HCT116 (cell line): ENCODE measurements around the gene HPS1. TPM values are rescaled to one million over a fixed set of nuclear protein-coding genes. Genes with fewer than 3 reads are reported as not detected.

Source experiments
- ATAC-seq: fragments of 200-7000 bp; cut with Tn5 transposase; 2 replicates; pipeline ENCODE4 v1.9.1; 2020; ENCODE audit warnings: mild to moderate bottlenecking, moderate library complexity
- BruUV-seq: library from RNA; stranded (reverse); fragments of 400-500 nt; replicated peaks from 2 replicates; lab custom pipeline; 2021; lab: Mats Ljungman, UMichigan
- CTCF ChIA-PET: fragments of 300-600 bp; sonication (Branson Sonifier 250); formaldehyde crosslinking; loops from one replicate; lab custom pipeline; 2021; ENCODE audit warnings: antibody characterized with exemption; lab: Charles Lee
- POLR2A ChIA-PET: fragments of 300-600, 350-600 bp; sonication (Branson Sonifier 250); formaldehyde crosslinking; loops from one replicate; lab custom pipeline; 2021; ENCODE audit warnings: antibody characterized with exemption; lab: Charles Lee
- RAD21 ChIA-PET, 2 experiments: fragments of 300-600 bp; sonication (Branson Sonifier 250); formaldehyde crosslinking; loops; one replicate each; lab custom pipeline; 2023; ENCODE audit warnings: low total read pairs in 2 of 2; ENCODE audit not compliant: uncharacterized antibody in 2 of 2, unreplicated experiment in 2 of 2, low non-redundant PET in 1 of 2; lab: Charles Lee
- DNase-seq: peaks from one replicate; pipeline ENCODE4 v3.0.0-alpha.2; 2010; ENCODE audit warnings: low read depth, low spot score
- H2AFZ ChIP-seq: fragments of 200-600 bp; shearing (Covaris generic), sonication (generic); 2 replicates; pipeline ENCODE4 v1.6.1; 2017; ENCODE audit warnings: low read depth, mixed run types, mixed read lengths, antibody characterized with exemption, low read length; ENCODE audit not compliant: poor library complexity, severe bottlenecking
- H3K27ac ChIP-seq: 2 replicates; pipeline ENCODE4 v1.5.1; 2012; ENCODE audit warnings: low read depth, low read length
- H3K27me3 ChIP-seq: fragments of 200-600 bp; sonication (generic); 2 replicates; pipeline ENCODE4 v1.6.1; 2016; ENCODE audit warnings: mixed run types, low read length, mixed read lengths; ENCODE audit not compliant: insufficient read depth
- H3K36me3 ChIP-seq, 2 experiments: fragments of 200-500 bp in 1 of 2; fragments of 200-600 bp in 1 of 2; sonication (Bioruptor generic) in 1 of 2; sonication (generic) in 1 of 2; 2 replicates each; pipeline versions ENCODE4 v1.5.1 to v1.6.1; 2014 to 2016; ENCODE audit warnings: low read length in 2 of 2, inconsistent platforms in 1 of 2, mixed read lengths in 1 of 2, mixed run types in 1 of 2; ENCODE audit not compliant: insufficient read depth in 2 of 2, control insufficient read depth in 1 of 2
- H3K4me1 ChIP-seq, 2 experiments: fragments of 200-600 bp in 1 of 2; sonication (generic) in 1 of 2; 2 replicates each; pipeline versions ENCODE4 v1.5.1 to v1.6.1; 2012 to 2017; ENCODE audit warnings: low read length in 2 of 2, inconsistent platforms in 1 of 2, mild to moderate bottlenecking in 1 of 2, mixed read lengths in 1 of 2, mixed run types in 1 of 2, moderate library complexity in 1 of 2; ENCODE audit not compliant: insufficient read depth in 2 of 2, control insufficient read depth in 1 of 2
- H3K4me2 ChIP-seq: fragments of 200-600 bp; sonication (generic); 2 replicates; pipeline ENCODE4 v1.6.1; 2017; ENCODE audit warnings: mixed run types, low read length, mixed read lengths
- H3K4me3 ChIP-seq, 2 experiments: fragments of 200-600 bp in 1 of 2; sonication (generic) in 1 of 2; replicated peaks in 1 of 2; 2 replicates each; pipeline ENCODE4 v1.5.1; 2011 to 2016; ENCODE audit warnings: low read length in 2 of 2, control low read depth in 1 of 2, low read depth in 1 of 2, mild to moderate bottlenecking in 1 of 2, mixed read lengths in 1 of 2, mixed run types in 1 of 2
- H3K79me2 ChIP-seq: fragments of 200-600 bp; sonication (generic); 2 replicates; pipeline ENCODE4 v1.6.1; 2017; ENCODE audit warnings: mild to moderate bottlenecking, mixed run types, low read length, moderate library complexity, mixed read lengths; ENCODE audit not compliant: insufficient read depth
- H3K9ac ChIP-seq: fragments of 200-600 bp; sonication (generic); 2 replicates; pipeline ENCODE4 v1.6.1; 2016; ENCODE audit warnings: low read length, mixed read lengths
- H3K9me2 ChIP-seq: fragments of 200-600 bp; sonication (generic), shearing (Covaris generic); 2 replicates; pipeline ENCODE4 v1.6.1; 2017; ENCODE audit warnings: mixed run types, mild to moderate bottlenecking, moderate library complexity; ENCODE audit not compliant: insufficient read depth
- H3K9me3 ChIP-seq, 2 experiments: fragments of 200-500 bp in 1 of 2; fragments of 200-600 bp in 1 of 2; sonication (Bioruptor generic) in 1 of 2; sonication (generic) in 1 of 2; 2 replicates each; pipeline ENCODE4 v1.6.1; 2014 to 2017; ENCODE audit warnings: low read length in 2 of 2, mixed read lengths in 2 of 2, inconsistent platforms in 1 of 2, low read depth in 1 of 2, mild to moderate bottlenecking in 1 of 2, mixed run types in 1 of 2, moderate library complexity in 1 of 2; ENCODE audit not compliant: control insufficient read depth in 1 of 2, insufficient read depth in 1 of 2
- H4K20me1 ChIP-seq: fragments of 200-600 bp; sonication (generic), shearing (Covaris generic); 2 replicates; pipeline ENCODE4 v1.6.1; 2017; ENCODE audit warnings: mixed run types, mild to moderate bottlenecking, moderate library complexity; ENCODE audit not compliant: insufficient read depth
- ATF3 ChIP-seq: IDR thresholded peaks from 2 replicates; pipeline ENCODE4 v1.6.1; 2012
- CBX3 ChIP-seq: IDR thresholded peaks from 2 replicates; pipeline ENCODE4 v1.6.1; 2012; ENCODE audit warnings: low read depth
- CEBPB ChIP-seq: IDR thresholded peaks from 2 replicates; pipeline ENCODE4 v1.6.1; 2012; ENCODE audit warnings: low read depth
- CTCF ChIP-seq, 3 experiments: fragments of 200-600 bp in 1 of 3; sonication (generic) in 1 of 3; IDR thresholded peaks in 2 of 3; conservative IDR thresholded peaks in 1 of 3; 2 replicates each; pipeline ENCODE4 v1.5.1; 2012 to 2017; ENCODE audit warnings: low read depth in 2 of 3, low read length in 2 of 3, antibody characterized with exemption in 1 of 3, borderline replicate concordance in 1 of 3, control low read depth in 1 of 3, mild to moderate bottlenecking in 1 of 3, mixed read lengths in 1 of 3, mixed run types in 1 of 3, moderate library complexity in 1 of 3; ENCODE audit not compliant: insufficient read depth in 1 of 3
- EGR1 ChIP-seq: IDR thresholded peaks from 2 replicates; pipeline ENCODE4 v1.6.1; 2012; ENCODE audit warnings: low read depth
- ELF1 ChIP-seq: IDR thresholded peaks from 2 replicates; pipeline ENCODE4 v1.6.1; 2012; ENCODE audit warnings: low read depth, borderline replicate concordance
- EZH2 ChIP-seq: fragments of 200-600 bp; sonication (generic); IDR thresholded peaks from 2 replicates; pipeline ENCODE4 v1.6.1; 2017; ENCODE audit warnings: antibody characterized with exemption, mixed run types
- RAD21 ChIP-seq: IDR thresholded peaks from 2 replicates; pipeline ENCODE4 v1.6.1; 2012; ENCODE audit warnings: low read depth, mild to moderate bottlenecking
- REST ChIP-seq: IDR thresholded peaks from 2 replicates; pipeline ENCODE4 v1.6.1; 2012; ENCODE audit warnings: low read depth
- SIN3A ChIP-seq: IDR thresholded peaks from 2 replicates; pipeline ENCODE4 v1.6.1; 2012; ENCODE audit warnings: low read depth
- SRF ChIP-seq: IDR thresholded peaks from 2 replicates; pipeline ENCODE4 v1.6.1; 2012; ENCODE audit warnings: low read depth
- intact Hi-C: fragments of 100-400 bp; cut with micrococcal nuclease; formaldehyde crosslinking; loops from 2 replicates; pipeline ENCODE4 v1.10.0; 2022
- total RNA-seq: library from RNA; stranded (reverse); gene quantifications from one replicate; pipeline ENCODE4 v1.2.1, GENCODE V29; 2021; ENCODE audit not compliant: unreplicated experiment

HPS1 gene
- total RNA-seq, 1 experiment from 2014 or later = 64.3 TPM

GRCh38 chr10:98430427-98430826, 16.3 kb downstream of the HPS1 start:
- Histone ChIP-seq H3K9ac (no peak overlapping the region), H3K4me1 (peaks cover 0 to 12% of the 10 kb centered on the region in 2 experiments; a peak in 3 of 4 replicates), H3K4me2 (no peak overlapping the region), H3K9me2 (no peaks in the 10 kb centered on the region), H3K9me3 (no peaks in the 10 kb centered on the region), H4K20me1 (no peaks in the 10 kb centered on the region), H3K36me3 (peaks cover 22 to 34% of the 10 kb centered on the region in 2 experiments; a peak in 3 of 4 replicates), H3K4me3 (no peak overlapping the region), H3K27ac (no peak overlapping the region), H2AFZ (no peak overlapping the region), H3K27me3 (no peaks in the 10 kb centered on the region), H3K79me2 (no peaks in the 10 kb centered on the region)
- DNase-seq (no peak), ATAC-seq (no peak)
- intact Hi-C loops = no loop called here
- ChIA-PET RAD21 (no interaction called here), CTCF (no interaction called here), POLR2A (no interaction called here)
- TF ChIP-seq CBX3 = no peak
- BruUV-seq = no TSS peak

GRCh38 chr10:98429320-98430072, 17.2 kb downstream of the HPS1 start:
- TF ChIP-seq SRF = no peak
- TF ChIP-seq REST = no peak
- TF ChIP-seq CEBPB = no peak
- TF ChIP-seq CBX3 = no peak
- no peak for TF ChIP-seq CTCF (IDR thresholded peaks at IDR 0.05 in 2 of 3, conservative IDR thresholded peaks at IDR 0.05 in 1 of 3; ENCODE audit: borderline replicate concordance in 1 of 3, insufficient read depth in 1 of 3, low read depth in 2 of 3, low read length in 2 of 3)
- TF ChIP-seq SIN3A = no peak
- TF ChIP-seq EZH2 = no peak
- no peak for TF ChIP-seq EGR1
- TF ChIP-seq ATF3 = no peak
- no peak for TF ChIP-seq ELF1
- TF ChIP-seq RAD21 = no peak
- Histone ChIP-seq H3K4me1 (peaks cover 0 to 5% of the 10 kb centered on the region in 2 experiments; a peak in 3 of 4 replicates), H3K4me2 (no peak overlapping the region), H3K79me2 (no peaks in the 10 kb centered on the region), H3K27ac (no peak overlapping the region), H3K27me3 (no peaks in the 10 kb centered on the region), H3K9me2 (no peaks in the 10 kb centered on the region), H3K4me3 (no peak overlapping the region), H3K9ac (no peak overlapping the region), H3K36me3 (peaks cover 19 to 24% of the 10 kb centered on the region in 2 experiments; a peak in 3 of 4 replicates), H4K20me1 (no peaks in the 10 kb centered on the region), H3K9me3 (no peaks in the 10 kb centered on the region), H2AFZ (no peak overlapping the region)
- ChIA-PET RAD21 (no interaction called here), CTCF (no interaction called here), POLR2A (interaction anchor here (2.4 kb wide), 1 partner anchor 14 kb away, joined by 5 read pairs; the partner anchor contains the start of gene PYROXD2)
- intact Hi-C loops = no loop called here
- no TSS peak for BruUV-seq
- DNase-seq (no peak), ATAC-seq (no peak)
